ENCODE results near the gene CD63.

The CD63 gene

DNA sequence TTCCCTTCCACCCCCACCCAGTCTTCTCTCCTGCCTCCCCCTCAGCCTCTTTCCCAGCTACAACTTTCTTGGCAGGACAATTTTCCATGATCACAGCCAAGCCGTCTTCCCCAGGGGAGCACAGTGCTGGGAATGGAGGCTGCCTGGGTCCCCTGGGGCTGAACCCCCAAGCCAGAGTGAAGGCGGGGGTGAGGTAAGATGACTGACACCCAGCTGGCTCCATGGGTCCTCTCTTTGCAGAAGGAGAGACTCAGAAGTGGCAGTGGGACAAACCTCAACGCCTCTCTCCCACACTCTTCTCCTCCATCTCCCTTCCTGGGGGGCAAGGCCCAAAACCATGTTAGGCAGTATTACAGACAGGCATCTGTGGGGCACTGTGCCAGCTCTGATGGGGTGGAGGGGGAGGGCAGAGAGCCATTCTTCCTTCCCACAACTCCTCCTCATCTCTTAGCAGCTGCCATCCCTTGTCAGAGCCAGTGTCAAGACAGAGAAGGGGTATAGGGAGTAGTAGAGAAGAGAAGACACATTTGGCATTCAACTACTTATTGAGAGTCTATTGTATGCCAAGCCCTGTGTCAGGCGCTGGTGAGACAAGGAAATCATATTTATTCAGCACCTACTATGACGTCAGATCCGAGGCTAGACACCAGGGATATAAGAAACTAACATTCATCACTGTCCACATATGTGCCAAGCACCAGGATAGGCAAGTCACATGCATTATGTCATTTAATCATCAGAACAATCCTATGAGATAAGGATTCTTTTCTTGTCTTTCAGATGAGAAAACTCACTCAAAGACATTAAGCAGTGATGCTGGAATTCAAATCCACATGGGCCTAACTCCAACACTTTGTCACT is 24.7 kb downstream of the CD63 start:
- DNase-seq: no peak

DNA sequence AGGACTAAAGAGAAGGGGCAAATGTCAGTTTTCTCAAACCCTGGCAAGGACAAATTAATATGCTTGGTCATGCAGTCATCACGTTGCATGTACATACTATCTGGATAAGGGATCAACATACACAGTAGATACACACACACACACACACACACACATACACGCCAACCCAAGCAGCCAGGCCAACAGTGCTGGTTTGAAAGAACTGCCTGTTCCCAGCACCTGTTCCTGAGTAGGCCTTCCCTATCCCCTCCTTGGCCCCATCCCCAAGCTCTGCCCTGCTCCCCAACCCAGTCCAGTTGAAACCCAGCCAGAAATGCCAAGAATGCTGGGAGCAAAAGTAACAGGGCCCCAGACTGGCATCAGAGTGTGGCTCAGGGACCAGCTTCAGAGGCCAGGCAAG is 25.5 kb downstream of the CD63 start:
- DNase-seq: no peak

- no peak for DNase-seq
These were observed 25.9 kb downstream of the CD63 start for GRCh38 chr12:55702861-55703260.

DNA sequence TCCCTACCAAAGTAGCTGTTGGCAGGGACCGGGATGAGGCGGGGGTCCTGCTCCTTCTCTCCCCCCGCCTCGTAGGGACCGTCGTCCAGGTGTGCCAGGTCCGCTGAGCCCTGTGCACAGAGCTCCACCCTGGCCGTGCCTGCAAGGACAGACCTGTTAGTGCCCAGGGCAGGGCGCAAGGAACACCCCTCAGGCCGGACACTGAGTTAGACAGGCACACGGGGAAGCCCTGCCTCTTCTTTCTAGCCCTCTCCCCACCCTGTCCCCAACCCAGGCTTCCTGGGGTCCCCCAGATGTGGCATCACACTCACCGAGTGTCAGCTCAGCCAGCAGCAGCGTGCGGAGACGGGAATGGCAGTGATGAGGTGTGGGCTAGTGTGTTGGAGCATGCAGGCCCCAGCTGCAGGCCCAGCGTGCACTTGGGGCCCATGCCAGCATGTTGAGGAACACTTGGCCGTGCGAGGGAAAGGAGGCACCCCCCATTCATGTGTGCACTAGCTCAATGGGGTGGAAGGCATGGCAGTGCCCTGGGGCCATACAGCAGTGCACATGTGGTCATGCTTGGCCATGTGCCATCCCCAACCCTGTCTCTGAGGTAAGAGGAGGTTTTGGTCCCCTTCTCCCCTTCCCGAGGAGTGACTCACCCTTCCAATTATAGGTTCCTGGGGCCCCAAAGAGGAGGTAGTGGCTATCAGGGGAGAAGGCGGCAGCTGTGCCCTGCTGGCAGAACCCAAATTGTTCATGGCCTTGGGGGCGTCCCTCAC is 28.4 kb downstream of the CD63 start:
- DNase-seq: no peak

GRCh38 chr12:55699471-55700055 is 29.2 kb downstream of the CD63 start:
- no peak for DNase-seq

GRCh38 chr12:55698965-55699364 is 29.8 kb downstream of the CD63 start:
- no peak for DNase-seq

- DNase-seq: no peak
These were observed 30.4 kb downstream of the CD63 start for GRCh38 chr12:55698241-55698955.

- no peak for DNase-seq
These were observed 31.1 kb downstream of the CD63 start for GRCh38 chr12:55697686-55698085.

DNA sequence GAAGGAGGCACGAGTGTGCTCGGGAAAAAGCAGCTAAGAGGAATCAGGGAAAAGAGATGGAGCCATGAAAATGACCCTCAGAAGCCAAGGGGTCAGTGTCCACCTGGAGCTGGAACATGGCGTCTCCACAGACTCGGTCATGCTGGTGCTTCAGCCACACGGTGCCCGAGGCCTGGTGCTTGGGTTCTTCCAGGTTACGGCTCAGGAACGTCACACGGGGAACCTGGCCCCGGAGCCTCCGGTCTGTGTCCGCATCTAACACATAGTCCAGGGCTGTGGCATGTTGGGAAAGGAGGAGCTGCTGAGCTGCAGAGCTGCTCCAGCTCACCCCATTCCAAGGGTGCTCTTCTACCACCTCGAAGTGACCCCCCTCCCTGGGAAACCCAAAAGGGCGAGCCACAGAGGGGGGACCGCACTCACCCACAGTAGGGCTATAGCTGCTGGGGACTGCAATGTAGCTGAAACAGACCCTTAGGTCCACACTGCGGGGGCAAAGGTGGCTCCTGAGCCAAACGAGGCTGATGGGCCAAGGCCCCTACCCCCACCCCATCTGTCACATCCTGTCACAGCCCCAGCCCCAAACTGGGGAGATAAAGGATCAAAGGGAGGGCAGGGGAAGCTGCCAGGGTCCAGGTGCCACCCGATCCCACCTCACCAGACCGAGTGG is 31.9 kb downstream of the CD63 start:
- no peak for DNase-seq

GRCh38 chr12:55696141-55696540 is 32.7 kb downstream of the CD63 start:
- DNase-seq: no peak

- DNase-seq: no peak
These were observed 33.5 kb downstream of the CD63 start for GRCh38 chr12:55695349-55695748.

GRCh38 chr12:55694651-55695050 is 34.2 kb downstream of the CD63 start:
- DNase-seq: no peak

- no peak for DNase-seq
These were observed 34.7 kb downstream of the CD63 start for GRCh38 chr12:55694188-55694515.

GRCh38 chr12:55693323-55694187 is 35.3 kb downstream of the CD63 start:
- DNase-seq: no peak

- no peak for DNase-seq
These were observed 36.0 kb downstream of the CD63 start for GRCh38 chr12:55692631-55693322.

GRCh38 chr12:55688716-55689655 is 39.8 kb downstream of the CD63 start:
- no peak for DNase-seq

DNA sequence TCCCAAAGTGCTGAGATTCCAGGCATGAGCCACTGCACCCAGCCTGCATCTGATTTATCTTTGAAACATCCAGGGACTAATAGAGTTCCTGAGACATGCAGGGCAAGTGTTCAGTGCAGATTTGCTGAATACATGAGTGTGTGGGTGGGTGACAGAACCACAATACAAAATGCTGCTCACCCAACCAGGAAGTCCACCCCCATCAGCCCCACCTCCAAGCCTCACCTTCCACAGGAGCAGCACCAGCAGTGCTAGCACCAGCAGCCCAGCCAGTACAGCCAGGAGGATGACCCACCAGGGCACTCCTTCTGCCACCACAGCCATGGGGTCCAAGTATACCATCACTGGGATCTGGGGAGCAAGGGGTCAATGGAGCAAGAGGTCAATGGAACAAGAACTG is 41.1 kb downstream of the CD63 start:
- no peak for DNase-seq

- no peak for DNase-seq
These were observed 42.3 kb downstream of the CD63 start for GRCh38 chr12:55686366-55687010.

DNA sequence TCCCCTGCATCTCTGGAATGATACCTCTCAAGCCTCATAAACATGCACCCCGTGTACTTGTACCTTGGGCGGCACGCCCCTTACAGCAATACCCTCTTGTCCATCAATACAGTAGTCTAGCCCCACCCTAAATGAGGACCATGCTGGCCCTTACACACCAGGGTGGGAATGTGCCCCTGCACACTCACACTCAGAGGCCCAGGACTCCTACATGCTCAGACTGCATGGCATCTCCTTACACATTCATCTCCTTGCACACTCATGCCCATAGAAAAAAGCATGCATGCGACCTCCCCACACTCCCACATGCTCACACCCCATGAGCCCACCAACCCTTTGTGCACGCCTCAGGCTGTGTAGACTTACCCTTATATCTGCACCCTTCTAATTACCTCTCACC is 43.1 kb downstream of the CD63 start:
- DNase-seq: no peak
